ENCODE data around the gene CPE.

Gene CPE

GRCh38 chr4:165367040-165367439 lies 11.8 kb upstream of the CPE start:
- DNase-seq = no peak

DNA sequence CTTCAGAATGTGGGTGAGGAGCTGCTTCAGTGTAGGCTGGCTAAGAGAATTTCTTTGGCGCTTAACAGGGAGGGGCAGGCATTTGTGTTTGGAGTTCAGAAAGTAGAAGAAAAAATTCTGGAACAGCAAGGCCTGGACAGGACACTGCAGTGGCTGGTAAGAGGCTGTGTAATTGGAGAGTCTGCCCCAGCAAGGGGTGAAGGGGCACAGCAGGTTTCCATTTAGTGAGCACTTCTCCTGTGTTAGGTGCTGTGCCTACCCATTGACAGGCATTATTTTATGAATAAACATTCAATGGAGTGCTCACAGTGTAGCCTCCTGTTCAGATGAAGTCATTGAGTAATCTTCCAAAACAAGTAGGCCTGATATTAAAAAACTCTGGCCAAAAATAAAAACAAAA lies 10.7 kb upstream of the CPE start:
- no peak for DNase-seq

- no peak for DNase-seq
These were observed 10.2 kb upstream of the CPE start for GRCh38 chr4:165368567-165368966.

DNA sequence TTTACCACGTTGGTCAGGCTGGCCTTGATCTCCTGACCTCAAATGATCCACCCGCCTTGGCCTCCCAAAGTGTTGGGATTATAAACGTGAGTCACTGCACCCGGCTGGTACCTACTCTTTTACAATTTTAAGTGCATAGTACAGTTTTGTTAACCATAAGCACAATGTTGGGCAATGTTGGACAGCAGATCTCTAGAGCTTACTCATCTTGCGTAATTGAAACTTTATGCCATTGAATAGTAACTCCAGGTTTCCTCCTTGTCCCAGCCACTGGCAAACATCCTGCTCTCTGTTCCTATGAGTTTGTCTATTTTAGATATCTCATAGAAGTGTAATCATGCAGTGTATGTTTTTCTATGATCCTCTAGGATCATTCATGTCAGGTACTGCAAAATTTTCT lies 9.3 kb upstream of the CPE start:
- DNase-seq = no peak

DNA sequence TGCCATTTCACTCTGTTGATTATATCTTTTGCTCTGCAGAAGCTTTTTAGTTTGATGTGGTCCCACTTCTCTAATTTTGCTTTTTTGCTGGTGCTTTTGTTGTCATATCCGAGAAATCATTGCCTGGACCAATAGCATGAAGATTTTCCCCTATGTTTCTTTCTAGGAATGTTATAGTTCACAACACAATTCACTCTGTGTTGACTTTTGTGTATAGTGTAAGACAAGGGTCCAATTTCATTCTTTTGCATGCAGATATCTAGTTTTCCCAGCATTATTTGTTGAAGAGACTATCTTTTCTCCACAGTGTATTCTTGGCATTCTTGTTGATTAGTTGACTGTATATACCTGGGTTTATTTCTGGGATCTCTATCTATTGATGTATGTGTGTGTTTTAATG lies 8.3 kb upstream of the CPE start:
- no peak for DNase-seq

GRCh38 chr4:165375465-165375864 lies 3.3 kb upstream of the CPE start:
- DNase-seq = no peak

DNA sequence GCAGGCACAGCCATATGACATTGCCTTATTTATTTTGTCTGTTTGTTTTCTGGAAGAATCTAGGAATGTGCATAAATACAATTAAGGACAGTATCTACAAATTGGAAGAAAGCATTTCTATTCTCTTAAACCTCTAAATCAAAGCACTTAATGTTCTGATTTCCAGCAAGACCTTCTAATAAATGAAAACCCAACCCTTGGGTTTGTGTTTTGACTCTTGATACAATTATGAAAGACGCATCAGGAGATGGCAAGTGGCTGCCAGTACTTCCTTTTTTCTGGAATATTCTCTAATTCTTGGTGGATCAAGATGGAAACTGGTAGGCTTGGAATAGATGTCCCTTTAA lies 437 bp upstream of the CPE start:
- no peak for DNase-seq

GRCh38 chr4:165379678-165380064 lies 863 bp downstream of the CPE start:
- DNase-seq = no peak

DNA sequence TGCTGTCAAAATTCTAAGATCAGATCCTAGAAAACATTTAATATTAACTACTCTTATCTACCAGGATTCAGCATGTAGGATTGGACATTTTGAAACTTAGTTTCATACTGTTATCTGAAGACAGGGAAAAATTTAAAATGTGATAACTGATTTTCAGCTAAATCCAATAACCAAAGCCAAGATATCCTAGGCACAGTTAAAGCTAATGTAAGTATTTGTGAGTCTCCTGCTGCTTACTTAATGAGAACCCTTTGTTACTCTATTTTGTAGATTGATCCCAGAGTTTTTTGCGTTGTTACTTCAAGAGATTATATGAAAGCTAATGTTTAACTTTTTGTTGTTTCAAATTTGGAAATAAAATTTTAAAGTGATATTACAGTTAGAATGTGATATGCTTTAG lies 2.0 kb downstream of the CPE start:
- DNase-seq = no peak

- DNase-seq = no peak
These were observed 3.1 kb downstream of the CPE start for GRCh38 chr4:165381821-165382373.

- no peak for DNase-seq
These were observed 3.8 kb downstream of the CPE start for GRCh38 chr4:165382640-165383039.

GRCh38 chr4:165383591-165384073 lies 4.8 kb downstream of the CPE start:
- DNase-seq = no peak

DNA sequence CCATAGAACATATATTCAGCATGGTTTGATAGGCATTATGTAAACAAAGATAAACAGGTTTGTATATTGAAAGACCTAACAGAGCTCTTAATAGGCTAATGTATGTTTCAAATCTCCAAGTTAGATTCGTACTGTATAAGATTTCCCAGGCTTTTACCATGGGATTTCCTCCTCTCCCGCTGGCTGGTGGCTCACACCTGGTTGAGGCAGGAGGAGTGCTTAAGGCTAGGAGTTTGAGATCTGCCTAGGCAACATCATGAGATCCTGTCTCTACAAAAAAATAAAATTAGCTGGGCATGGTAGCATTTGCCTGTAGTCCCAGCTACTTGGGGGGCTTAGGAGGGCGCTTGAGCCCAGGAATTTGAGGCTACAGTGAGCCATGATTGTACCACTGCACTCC lies 5.4 kb downstream of the CPE start:
- no peak for DNase-seq

DNA sequence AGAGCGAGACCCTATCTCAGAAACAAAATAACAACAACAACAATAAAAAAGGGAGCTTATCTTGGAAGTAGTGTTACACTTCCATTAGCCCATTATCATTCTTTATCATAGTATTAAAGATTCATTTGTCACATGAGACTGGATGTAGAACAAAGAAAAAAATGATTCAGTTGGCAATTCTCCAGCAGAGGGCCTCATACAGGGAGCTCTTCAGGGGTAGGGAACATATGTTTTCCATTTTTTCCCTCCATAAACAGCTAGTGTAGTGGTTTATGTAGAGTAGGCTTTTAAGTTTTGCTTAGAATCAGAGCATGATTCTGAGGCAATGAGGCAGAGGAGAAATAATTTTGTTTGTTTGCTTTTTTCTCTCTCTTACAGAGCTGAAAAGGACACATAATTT lies 5.8 kb downstream of the CPE start:
- DNase-seq = no peak

DNA sequence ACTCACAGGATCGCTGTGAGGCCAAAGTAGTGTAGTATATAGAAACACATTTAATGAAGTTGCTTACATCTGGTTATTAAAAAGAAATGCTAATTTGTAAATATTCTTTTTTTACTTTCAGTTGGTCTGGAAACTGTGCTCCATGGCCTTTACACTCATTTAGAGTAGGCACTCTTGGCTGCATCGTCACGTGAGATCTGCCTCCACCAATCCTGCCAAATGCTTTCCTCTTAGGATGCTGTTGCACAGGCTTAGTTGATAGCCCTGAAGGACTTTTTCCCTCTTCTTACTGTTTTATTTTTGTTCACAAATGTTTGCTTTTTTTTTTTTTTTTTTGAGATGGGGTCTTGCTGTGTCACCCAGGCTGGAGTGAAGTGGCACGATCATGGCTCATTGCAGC lies 6.3 kb downstream of the CPE start:
- no peak for DNase-seq

GRCh38 chr4:165386328-165386727 lies 7.5 kb downstream of the CPE start:
- DNase-seq = no peak

GRCh38 chr4:165388756-165389155 lies 9.9 kb downstream of the CPE start:
- DNase-seq = no peak

DNA sequence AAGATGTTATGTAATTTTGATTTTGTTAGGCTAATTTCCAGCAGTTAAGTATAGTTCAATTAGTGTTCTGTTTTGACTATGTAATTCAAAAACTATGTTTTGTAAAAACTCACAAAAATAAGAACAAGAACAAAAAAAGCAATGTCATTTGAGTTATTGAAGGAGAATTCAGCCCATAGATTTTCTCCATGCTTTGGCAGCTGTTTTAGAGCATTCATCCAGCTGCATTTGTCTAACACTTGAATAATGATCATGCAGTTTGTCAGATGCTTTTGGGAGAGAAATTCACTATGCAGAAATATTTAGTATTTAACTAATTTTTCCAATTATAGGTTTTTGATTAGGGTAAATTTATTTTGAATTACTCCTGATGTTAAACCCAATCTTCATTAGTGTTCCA lies 14.2 kb downstream of the CPE start:
- no peak for DNase-seq

- no peak for DNase-seq
These were observed 14.9 kb downstream of the CPE start for GRCh38 chr4:165393704-165394103.

GRCh38 chr4:165394275-165394674 lies 15.5 kb downstream of the CPE start:
- DNase-seq = no peak

DNA sequence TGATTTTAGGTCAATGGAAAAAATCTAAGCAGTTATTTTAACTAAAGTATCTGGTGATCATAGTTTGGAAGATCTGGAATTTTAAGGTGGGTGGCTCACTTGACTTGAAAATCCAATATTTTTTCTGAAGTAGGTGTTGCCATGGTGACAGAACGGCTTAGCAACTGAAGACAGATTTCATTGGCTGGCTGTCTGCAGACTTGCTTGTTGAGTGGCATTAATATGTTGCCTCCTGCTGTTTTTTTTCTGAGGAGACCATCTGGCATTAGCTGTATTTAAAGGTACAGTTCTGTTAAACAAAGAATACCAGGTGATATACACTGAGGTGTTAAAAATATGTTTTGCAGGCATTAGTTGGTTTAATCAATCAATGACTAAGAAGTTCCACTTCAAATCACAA lies 19.8 kb downstream of the CPE start:
- no peak for DNase-seq

GRCh38 chr4:165402375-165402774 lies 23.6 kb downstream of the CPE start:
- no peak for DNase-seq

DNA sequence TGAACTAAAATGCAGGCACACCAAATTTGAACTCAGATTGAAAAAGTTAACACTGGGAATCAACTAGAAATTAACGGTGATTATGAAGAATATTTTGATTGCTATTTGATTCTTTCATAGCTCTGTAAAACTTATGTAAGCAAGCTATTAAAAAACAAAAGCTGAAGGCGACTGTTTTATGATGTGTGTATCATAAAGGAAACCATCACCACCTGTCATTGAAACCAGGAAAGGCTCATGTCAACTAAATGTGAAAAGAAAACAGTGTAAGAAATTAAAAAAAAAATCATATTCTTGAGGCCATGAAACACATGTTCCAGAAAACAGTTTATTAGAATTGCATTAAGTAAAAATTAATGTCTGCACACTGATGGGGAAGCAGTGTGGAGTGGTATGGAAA lies 24.2 kb downstream of the CPE start:
- DNase-seq = no peak

GRCh38 chr4:165403637-165404036 lies 24.8 kb downstream of the CPE start:
- DNase-seq = no peak

GRCh38 chr4:165404080-165404479 lies 25.3 kb downstream of the CPE start:
- no peak for DNase-seq

DNA sequence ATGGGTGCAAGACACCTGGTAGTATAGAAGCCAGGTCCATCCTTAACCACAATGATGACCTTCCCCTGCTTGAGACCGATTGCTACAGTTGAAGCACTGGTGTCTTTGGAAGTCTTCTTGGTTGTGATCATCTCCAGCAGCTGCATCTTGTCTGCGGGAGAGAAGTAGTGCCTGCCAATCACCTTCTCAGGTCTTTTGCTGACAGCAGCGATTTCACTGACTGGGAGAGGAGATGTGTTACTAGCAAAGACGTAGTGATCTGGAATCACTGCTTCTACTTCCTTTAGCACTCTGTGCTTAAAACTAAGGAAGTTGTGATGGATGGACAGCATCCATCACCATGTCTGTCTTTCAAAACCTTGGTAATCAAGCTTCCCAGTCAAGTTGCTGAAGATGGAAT lies 25.9 kb downstream of the CPE start:
- no peak for DNase-seq
